CD4-positive, alpha-beta T cell (primary cell): ENCODE results near the gene UCHL1. TPM values are rescaled to one million over a fixed set of nuclear protein-coding genes. Genes with fewer than 3 reads are reported as not detected.

ENCODE experiments used
- ATAC-seq: fragments of 200-7000 bp; cut with Tn5 transposase; one replicate; pipeline ENCODE4 v1.10.0; 2022; ENCODE audit warnings: mild to moderate bottlenecking; ENCODE audit not compliant: poor library complexity
- CTCF ChIA-PET: fragments of 350-600 bp; sonication (Branson Sonifier 250); formaldehyde crosslinking; loops from one replicate; lab custom pipeline; 2021; ENCODE audit warnings: antibody characterized with exemption, inconsistent platforms; lab: Charles Lee
- POLR2A ChIA-PET: fragments of 350-600 bp; sonication (Branson Sonifier 250); formaldehyde crosslinking; loops from one replicate; lab custom pipeline; 2021; ENCODE audit warnings: antibody characterized with exemption, inconsistent platforms; lab: Charles Lee
- DNase-seq, 14 experiments: peaks; one replicate each; pipeline ENCODE4 v3.0.0-alpha.2; 2013 to 2020; ENCODE audit warnings: mixed read lengths in 2 of 14
- H3K27ac ChIP-seq, 2 donors: one replicate each; pipeline versions ENCODE4 v1.5.1 to v1.7.0; 2013; ENCODE audit warnings: low read length in 2 of 2, low read depth in 1 of 2, mild to moderate bottlenecking in 1 of 2
- H3K27me3 ChIP-seq, 2 experiments: 1 replicate in 1 of 2; 2 replicates in 1 of 2; pipeline versions ENCODE4 v1.6.1 to v1.7.0; 2013; ENCODE audit warnings: low read length in 2 of 2, control low read depth in 1 of 2, mild to moderate bottlenecking in 1 of 2, moderate library complexity in 1 of 2; ENCODE audit not compliant: insufficient read depth in 2 of 2, control insufficient read depth in 1 of 2
- H3K36me3 ChIP-seq: one replicate; pipeline ENCODE4 v1.6.1; 2013; ENCODE audit warnings: low read length, control low read depth; ENCODE audit not compliant: insufficient read depth
- H3K4me1 ChIP-seq: one replicate; pipeline ENCODE4 v1.6.1; 2013; ENCODE audit warnings: low read length, control low read depth; ENCODE audit not compliant: insufficient read depth
- H3K4me3 ChIP-seq: one replicate; pipeline ENCODE4 v1.5.1; 2013; ENCODE audit warnings: mild to moderate bottlenecking, low read length, moderate library complexity
- H3K9me3 ChIP-seq, 2 experiments: 1 replicate in 1 of 2; 2 replicates in 1 of 2; pipeline versions ENCODE4 v1.6.1 to v1.7.0; 2013; ENCODE audit warnings: low read length in 2 of 2, mild to moderate bottlenecking in 2 of 2, control low read depth in 1 of 2, moderate library complexity in 1 of 2; ENCODE audit not compliant: control insufficient read depth in 1 of 2, insufficient read depth in 1 of 2
- H3K27ac Mint-ChIP-seq: one replicate; pipeline ENCODE4 v1.8.0; 2020; ENCODE audit warnings: mixed read lengths
- H3K27me3 Mint-ChIP-seq: one replicate; pipeline ENCODE4 v1.8.0; 2021; ENCODE audit warnings: mixed read lengths
- H3K36me3 Mint-ChIP-seq: one replicate; pipeline ENCODE4 v1.8.0; 2021; ENCODE audit warnings: low read depth, mixed read lengths
- H3K4me1 Mint-ChIP-seq: one replicate; pipeline ENCODE4 v1.8.0; 2021; ENCODE audit warnings: low read depth, mixed read lengths
- H3K4me3 Mint-ChIP-seq: one replicate; pipeline ENCODE4 v1.8.0; 2020; ENCODE audit warnings: mild to moderate bottlenecking, mixed read lengths
- H3K9me3 Mint-ChIP-seq: one replicate; pipeline ENCODE4 v1.8.0; 2020; ENCODE audit warnings: mixed read lengths
- CTCF ChIP-seq: fragments of 200-600 bp; IDR thresholded peaks from one replicate; pipeline ENCODE4 v1.8.0; 2022; ENCODE audit warnings: antibody characterized with exemption, mild to moderate bottlenecking
- intact Hi-C, 2 experiments: fragments of 100-400 bp; cut with DNase I in 1 of 2; cut with micrococcal nuclease in 1 of 2; formaldehyde crosslinking; loops; one replicate each; pipeline versions ENCODE4 v1.15.1 to v1.9.0; 2023 to 2025; cut with DNase I, micrococcal nuclease
- total RNA-seq, 174 experiments: library from RNA in 2 of 174; stranded (reverse) in 2 of 174; gene quantifications; one replicate each; pipeline ENCODE4 v1.2.3 and lab custom pipeline; 2021 to 2026

Gene UCHL1
- total RNA-seq, 2 experiments from 2014 or later = not detected

- H3K9me3 Mint-ChIP-seq = no peaks in the 10 kb centered on the region
- intact Hi-C loops = loop anchor here (5.0 to 10.0 kb wide), 2 partner anchors 239 to 286 kb away; no protein-coding TSS in a partner anchor
- peaks cover 24% of the 10 kb centered on the region for H3K4me1 ChIP-seq
These were observed 43.0 kb upstream of the UCHL1 start for GRCh38 chr4:41213625-41214135.

GRCh38 chr4:41214136-41214824 lies 42.4 kb upstream of the UCHL1 start, which contains the start of gene APBB2:
APBB2 (minus strand) TSS chr4:41214542; CDS start chr4:41033254, 181,288 bp downstream.
- peak within 1 kb of the TSS; percentile 78 for H3K4me3 Mint-ChIP-seq
- peak in 10 of 14 experiments; percentile 5 to 64 (median 16) for DNase-seq
- H3K27me3 ChIP-seq = peaks cover 35 to 56% of the 10 kb centered on the region in 2 experiments
- peaks cover 80% of the 10 kb centered on the region for H3K27me3 Mint-ChIP-seq
- peaks cover 30% of the 10 kb centered on the region for H3K4me1 Mint-ChIP-seq
- ChIA-PET CTCF (no interaction called here), POLR2A (no interaction called here)
- peaks cover 24% of the 10 kb centered on the region for H3K4me1 ChIP-seq
- intact Hi-C loops = loop anchor here (5.0 to 10.0 kb wide), 2 partner anchors 239 to 287 kb away; no protein-coding TSS in a partner anchor
- peaks cover 0 to 12% of the 10 kb centered on the region in 2 experiments for H3K9me3 ChIP-seq
- TF ChIP-seq CTCF = no peak
- no peaks in the 10 kb centered on the region for H3K36me3 ChIP-seq
- H3K27ac ChIP-seq = no peak within 1 kb of the TSS
- H3K9me3 Mint-ChIP-seq = no peaks in the 10 kb centered on the region
- peak within 1 kb of the TSS; percentile 55 for H3K4me3 ChIP-seq
- no peak within 1 kb of the TSS for H3K27ac Mint-ChIP-seq
- peak; percentile 38 for ATAC-seq
- no peaks in the 10 kb centered on the region for H3K36me3 Mint-ChIP-seq

More at GRCh38 chr4:41213625-41214135, 43.0 kb upstream of the UCHL1 start:
- peaks cover 0 to 12% of the 10 kb centered on the region in 2 experiments for H3K9me3 ChIP-seq
- POLR2A ChIA-PET = no interaction called here
- no peak for TF ChIP-seq CTCF
- H3K36me3 ChIP-seq = no peaks in the 10 kb centered on the region
- CTCF ChIA-PET = no interaction called here
- Mint-ChIP-seq H3K36me3 (no peaks in the 10 kb centered on the region), H3K27ac (no peak overlapping the region), H3K27me3 (peaks cover 74% of the 10 kb centered on the region), H3K4me3 (peak overlapping the region; percentile 59), H3K4me1 (peaks cover 30% of the 10 kb centered on the region)
- H3K4me3 ChIP-seq = peak overlapping the region; percentile 31
- ATAC-seq (no peak), DNase-seq (peak in 1 of 14 experiments; percentile 7)
- H3K27me3 ChIP-seq = peaks cover 36 to 51% of the 10 kb centered on the region in 2 experiments
- H3K27ac ChIP-seq = no peak overlapping the region

GRCh38 chr4:41214825-41215146 lies 41.9 kb upstream of the UCHL1 start:
- Histone ChIP-seq H3K4me1 (peaks cover 24% of the 10 kb centered on the region), H3K36me3 (no peaks in the 10 kb centered on the region), H3K27me3 (peaks cover 33 to 56% of the 10 kb centered on the region in 2 experiments), H3K4me3 (peak overlapping the region; percentile 55), H3K27ac (no peak overlapping the region), H3K9me3 (peaks cover 0 to 12% of the 10 kb centered on the region in 2 experiments)
- ATAC-seq = no peak
- Mint-ChIP-seq H3K27me3 (peaks cover 80% of the 10 kb centered on the region), H3K4me1 (peaks cover 30% of the 10 kb centered on the region), H3K9me3 (no peaks in the 10 kb centered on the region), H3K36me3 (no peaks in the 10 kb centered on the region), H3K27ac (no peak overlapping the region), H3K4me3 (peak overlapping the region; percentile 78)
- DNase-seq = no peak
- CTCF ChIA-PET = no interaction called here
- intact Hi-C loops = loop anchor here (5.0 to 10.0 kb wide), 2 partner anchors 240 to 287 kb away; no protein-coding TSS in a partner anchor
- TF ChIP-seq CTCF = no peak
- POLR2A ChIA-PET = no interaction called here
